H1 (cell line): ENCODE data around the gene TK2. TPM values are rescaled to one million over a fixed set of nuclear protein-coding genes. Genes with fewer than 3 reads are reported as not detected.

Experiments used
- CTCF ChIA-PET: fragments of 300-600 bp; sonication (Branson Sonifier 250); formaldehyde crosslinking; loops from one replicate; lab custom pipeline; 2021; ENCODE audit not compliant: partially characterized antibody; lab: Charles Lee
- POLR2A ChIA-PET: fragments of 300-600 bp; sonication (Branson Sonifier 250); formaldehyde crosslinking; loops from one replicate; lab custom pipeline; 2021; ENCODE audit warnings: inconsistent platforms; ENCODE audit not compliant: partially characterized antibody; lab: Charles Lee
- DNase-seq, 2 experiments: peaks; one replicate each; pipeline versions ENCODE4 v3.0.0 to v3.0.0-alpha.2; 2010 to 2022; ENCODE audit warnings: low spot score in 2 of 2, low read depth in 1 of 2, mixed read lengths in 1 of 2
- FAIRE-seq: peaks from 2 replicates; lab custom pipeline; 2011; peaks lifted over from hg19 to GRCh38; lab: Jason Lieb, UNC
- H2AFZ ChIP-seq: 2 replicates; pipeline ENCODE4 v1.8.1; 2012; ENCODE audit warnings: low read length, inconsistent platforms
- H2AK5ac ChIP-seq: 2 replicates; pipeline ENCODE4 v1.6.1; 2013; ENCODE audit warnings: low read depth, low read length
- H2BK120ac ChIP-seq: replicated peaks from 2 replicates; pipeline ENCODE3; 2013; ENCODE audit warnings: low read depth, low read length, inconsistent platforms
- H2BK12ac ChIP-seq: 2 replicates; pipeline ENCODE4 v1.6.1; 2013; ENCODE audit warnings: low read depth, low read length
- H2BK15ac ChIP-seq: 2 replicates; pipeline ENCODE4 v1.6.1; 2013; ENCODE audit warnings: low read length
- H2BK20ac ChIP-seq: 2 replicates; pipeline ENCODE4 v1.6.1; 2013; ENCODE audit warnings: low read length
- H2BK5ac ChIP-seq: 2 replicates; pipeline ENCODE4 v1.6.1; 2013; ENCODE audit warnings: low read depth, low read length
- H3K14ac ChIP-seq: 2 replicates; pipeline ENCODE4 v1.6.1; 2013; ENCODE audit warnings: inconsistent platforms; ENCODE audit not compliant: insufficient read length
- H3K18ac ChIP-seq: 2 replicates; pipeline ENCODE4 v1.6.1; 2013; ENCODE audit warnings: low read length; ENCODE audit errors: extremely low read depth
- H3K23ac ChIP-seq: 2 replicates; pipeline ENCODE4 v1.6.1; 2013; ENCODE audit warnings: inconsistent platforms; ENCODE audit not compliant: insufficient read length
- H3K23me2 ChIP-seq: 2 replicates; pipeline ENCODE4 v1.6.1; 2013; ENCODE audit warnings: low read depth, low read length
- H3K27ac ChIP-seq: 2 replicates; pipeline ENCODE4 v1.6.1; 2011; ENCODE audit warnings: low read depth, low read length, inconsistent platforms
- H3K27me3 ChIP-seq, 4 experiments: replicated peaks in 1 of 4; 1 replicate in 1 of 4; 2 replicates in 3 of 4; pipeline versions ENCODE4 v1.6.1 to v1.8.1; 2011 to 2013; ENCODE audit warnings: low read length in 3 of 4, mild to moderate bottlenecking in 3 of 4, inconsistent platforms in 2 of 4, mixed read lengths in 2 of 4, moderate library complexity in 1 of 4; ENCODE audit not compliant: control insufficient read depth in 3 of 4, insufficient read depth in 3 of 4; ENCODE audit errors: extremely low read depth in 1 of 4
- H3K36me3 ChIP-seq, 4 experiments: 2 replicates each; pipeline versions ENCODE4 v1.6.1 to v1.8.1; 2011 to 2013; ENCODE audit warnings: mild to moderate bottlenecking in 4 of 4, low read length in 3 of 4, moderate library complexity in 2 of 4, control low read depth in 1 of 4, inconsistent platforms in 1 of 4; ENCODE audit not compliant: insufficient read depth in 4 of 4, control insufficient read depth in 2 of 4
- H3K4ac ChIP-seq: replicated peaks from 2 replicates; pipeline ENCODE3; 2013; ENCODE audit warnings: low read length, low read depth, mixed read lengths, inconsistent platforms; ENCODE audit not compliant: insufficient read length
- H3K4me1 ChIP-seq, 4 experiments: replicated peaks in 1 of 4; 1 replicate in 1 of 4; 2 replicates in 3 of 4; pipeline versions ENCODE4 v1.6.1 to v1.8.1; 2011 to 2013; ENCODE audit warnings: low read length in 3 of 4, inconsistent platforms in 2 of 4, mixed read lengths in 1 of 4; ENCODE audit not compliant: insufficient read depth in 4 of 4, control insufficient read depth in 3 of 4
- H3K4me2 ChIP-seq, 2 experiments: 2 replicates each; pipeline versions ENCODE4 v1.6.1 to v1.8.1; 2011 to 2013; ENCODE audit warnings: low read depth in 2 of 2, low read length in 2 of 2, control low read depth in 1 of 2, inconsistent platforms in 1 of 2, mild to moderate bottlenecking in 1 of 2; ENCODE audit not compliant: insufficient read depth in 1 of 2
- H3K4me3 ChIP-seq, 4 experiments: fragments of 200-600, 300-600 bp in 1 of 4; sonication (generic), shearing (Covaris generic), sonication (Bioruptor Twin) in 1 of 4; 2 replicates each; pipeline versions ENCODE4 v1.5.1 to v1.8.1; 2011 to 2016; ENCODE audit warnings: low read length in 4 of 4, low read depth in 3 of 4, control low read depth in 2 of 4, inconsistent platforms in 2 of 4, mild to moderate bottlenecking in 2 of 4, mixed read lengths in 1 of 4, moderate library complexity in 1 of 4; ENCODE audit not compliant: insufficient read depth in 2 of 4; ENCODE audit errors: extremely low read depth in 1 of 4
- H3K56ac ChIP-seq: replicated peaks from 2 replicates; pipeline ENCODE3; 2013; ENCODE audit warnings: low read depth, mild to moderate bottlenecking, mixed read lengths, low read length, inconsistent platforms; ENCODE audit not compliant: insufficient read length
- H3K79me1 ChIP-seq: 2 replicates; pipeline ENCODE4 v1.6.1; 2013; ENCODE audit warnings: low read depth, low read length, control low read depth
- H3K79me2 ChIP-seq, 2 experiments: 2 replicates each; pipeline versions ENCODE4 v1.6.1 to v1.8.1; 2012 to 2013; ENCODE audit warnings: low read length in 2 of 2, mild to moderate bottlenecking in 2 of 2, inconsistent platforms in 1 of 2; ENCODE audit not compliant: insufficient read depth in 2 of 2, control insufficient read depth in 1 of 2
- H3K9ac ChIP-seq, 4 experiments: replicated peaks in 1 of 4; 1 replicate in 1 of 4; 2 replicates in 3 of 4; pipeline versions ENCODE4 v1.6.1 to v1.8.1; 2011 to 2013; ENCODE audit warnings: low read depth in 3 of 4, low read length in 3 of 4, control low read depth in 2 of 4, mild to moderate bottlenecking in 2 of 4, moderate library complexity in 2 of 4, inconsistent platforms in 1 of 4; ENCODE audit errors: extremely low read depth in 1 of 4
- H3K9me3 ChIP-seq, 2 experiments: 2 replicates each; pipeline versions ENCODE4 v1.6.1 to v1.8.1; 2012 to 2013; ENCODE audit warnings: mild to moderate bottlenecking in 2 of 2, moderate library complexity in 2 of 2, control low read depth in 1 of 2, inconsistent platforms in 1 of 2, low read depth in 1 of 2, low read length in 1 of 2, mixed read lengths in 1 of 2; ENCODE audit not compliant: insufficient read depth in 2 of 2
- H4K20me1 ChIP-seq, 2 experiments: replicated peaks in 1 of 2; 2 replicates each; pipeline versions ENCODE3 to v1.8.1; 2011 to 2013; ENCODE audit warnings: inconsistent platforms in 2 of 2, low read length in 2 of 2, mild to moderate bottlenecking in 1 of 2; ENCODE audit not compliant: insufficient read depth in 2 of 2, control insufficient read depth in 1 of 2
- H4K5ac ChIP-seq: 2 replicates; pipeline ENCODE4 v1.6.1; 2013; ENCODE audit warnings: low read length, low read depth, mixed read lengths, inconsistent platforms; ENCODE audit not compliant: insufficient read length
- H4K8ac ChIP-seq: 2 replicates; pipeline ENCODE4 v1.8.0; 2013; ENCODE audit warnings: mild to moderate bottlenecking, moderate library complexity, low read length, inconsistent platforms; ENCODE audit not compliant: insufficient read depth; ENCODE audit errors: extremely low read depth
- H4K91ac ChIP-seq: replicated peaks from 2 replicates; pipeline ENCODE3; 2013; ENCODE audit warnings: low read length, mixed read lengths, inconsistent platforms; ENCODE audit not compliant: insufficient read length
- E2F6 ChIP-seq: IDR thresholded peaks from 2 replicates; pipeline ENCODE4 v1.6.1; 2012; ENCODE audit warnings: inconsistent platforms
- EZH2 ChIP-seq: fragments of 200-600 bp; sonication (generic); IDR thresholded peaks from 2 replicates; pipeline ENCODE4 v1.7.1; 2012; ENCODE audit warnings: low read depth, mild to moderate bottlenecking, moderate library complexity, low read length, inconsistent platforms; ENCODE audit not compliant: severe bottlenecking
- JUND ChIP-seq: IDR thresholded peaks from 2 replicates; pipeline ENCODE4 v1.6.1; 2011; ENCODE audit warnings: mild to moderate bottlenecking, improper control_type of control experiment, low read length
- MAX ChIP-seq: IDR thresholded peaks from 2 replicates; pipeline ENCODE4 v1.6.1; 2012; ENCODE audit warnings: inconsistent platforms
- RXRA ChIP-seq: IDR thresholded peaks from 2 replicates; pipeline ENCODE4 v1.6.1; 2011; ENCODE audit warnings: low read depth, mild to moderate bottlenecking, low read length, moderate library complexity; ENCODE audit not compliant: insufficient read depth
- SIRT6 ChIP-seq: IDR thresholded peaks from one replicate; pipeline ENCODE4 v1.7.1; 2012; ENCODE audit warnings: low read length, inconsistent platforms
- WGBS, 2 experiments: shearing (Covaris generic) in 1 of 2; methylation state at CpG; one replicate each; pipeline versions ENCODE4 v1.1.6 to v1.1.7; 2013 to 2015; ENCODE audit warnings: low lambda C conversion rate in 2 of 2, mixed read lengths in 2 of 2, inconsistent platforms in 1 of 2, low coverage in 1 of 2, missing lambda C conversion rate in 1 of 2; ENCODE audit not compliant: insufficient replicate concordance in 2 of 2, insufficient coverage in 1 of 2, insufficient read length in 1 of 2; ENCODE audit errors: extremely low coverage in 1 of 2, missing lambda C conversion rate in 1 of 2; 5-methylcytosine and 5-hydroxymethylcytosine counted together
- polyA plus RNA-seq, 7 experiments: library from polyadenylated mRNA; depleted of rRNA in 3 of 7; stranded (reverse) in 5 of 7; unstranded in 2 of 7; fragments of >200 nt in 5 of 7; fragments of 200-250 nt in 2 of 7; gene quantifications; 1 replicate in 5 of 7; 2 replicates in 1 of 7; 4 replicates in 1 of 7; pipeline versions ENCODE4 v1.2.1 to v1.2.3, GENCODE V29; 2011 to 2013; ENCODE audit warnings: missing spikeins in 2 of 7, mixed read lengths in 2 of 7
- total RNA-seq: library from RNA; stranded (reverse); fragmentation: NEBNext Ultra II Directional; extraction: Animal tissue kit (Norgen Biotek cat#: 25700); gene quantifications from 2 replicates; pipeline ENCODE4 v1.2.1, GENCODE V29; 2021

TK2 gene
- total and polyA plus RNA-seq, 2 of the 8 experiments (the other 6 are each of a cell fraction or from before 2014, with no cell fraction given): 2.7 to 3.6 TPM

GRCh38 chr16:66516808-66517585, 32.9 kb downstream of the TK2 start:
- no peak overlapping the region for H4K8ac ChIP-seq
- no peak overlapping the region for H2BK5ac ChIP-seq
- H3K36me3 ChIP-seq: no peaks in the 10 kb centered on the region
- H3K4me1 ChIP-seq: peaks cover 0 to 9% (median 2%) of the 10 kb centered on the region in 4 experiments; a peak in 4 of 7 replicates
- H2BK12ac ChIP-seq: peak overlapping the region; percentile 75; the same call in 1 of the 2 replicates
- H3K9me3 ChIP-seq: no peaks in the 10 kb centered on the region
- H2BK15ac ChIP-seq: 0 out of 2 replicates have a peak overlapping the region, but pooled peaks have one; percentile 29
- H3K23ac ChIP-seq: no peak overlapping the region
- H3K18ac ChIP-seq: 0 out of 2 replicates have a peak overlapping the region, but pooled peaks have one; percentile 32
- WGBS, 2 experiments: 83% methylated on average over 15 of the region's 15 CpGs; no CpG with 5 or more reads in 1 of the 2 experiments
- H3K79me1 ChIP-seq: no peaks in the 10 kb centered on the region
- no peak overlapping the region for H3K27ac ChIP-seq
- no peak overlapping the region for H2BK120ac ChIP-seq
- H3K14ac ChIP-seq: no peak overlapping the region
- H3K27me3 ChIP-seq: no peaks in the 10 kb centered on the region
- H4K5ac ChIP-seq: no peak overlapping the region
- H4K91ac ChIP-seq: no peak overlapping the region
- H3K4me3 ChIP-seq: no peak overlapping the region
- H3K9ac ChIP-seq: no peak overlapping the region
- no peaks in the 10 kb centered on the region for H3K79me2 ChIP-seq
- H3K23me2 ChIP-seq: no peaks in the 10 kb centered on the region
- no peak for FAIRE-seq
- H3K4me2 ChIP-seq: no peak overlapping the region
- H3K56ac ChIP-seq: no peak overlapping the region
- H2BK20ac ChIP-seq: peak overlapping the region; percentile 32; the same call in 1 of the 2 replicates
- H4K20me1 ChIP-seq: no peaks in the 10 kb centered on the region
- H2AK5ac ChIP-seq: 0 out of 2 replicates have a peak overlapping the region, but pooled peaks have one; percentile 40
- POLR2A ChIA-PET: interaction anchor here (1.0 kb wide), 1 partner anchor 14 kb away, joined by 3 read pairs; no protein-coding TSS in a partner anchor
- no peak overlapping the region for H3K4ac ChIP-seq
- H2AFZ ChIP-seq: no peak overlapping the region
- DNase-seq: peak in 1 of 2 experiments; percentile 36
- CTCF ChIA-PET: interaction anchor here (0.8 to 1.4 kb wide), 4 partner anchors 9 to 40 kb away, joined by 3 to 6 read pairs (median 4); no protein-coding TSS in a partner anchor
- TF ChIP-seq SIRT6 (no peak), MAX (no peak), RXRA (no peak), E2F6 (no peak), EZH2 (no peak), JUND (no peak)
